ENCODE data around the gene NTN4. TPM values are rescaled to one million over a fixed set of nuclear protein-coding genes. Genes with fewer than 3 reads are reported as not detected.

Gene NTN4
- polyA plus RNA-seq, 1 donor (not counting 4 experiments of a cell fraction or from before 2014, with no cell fraction given) = 8.3 TPM

DNA sequence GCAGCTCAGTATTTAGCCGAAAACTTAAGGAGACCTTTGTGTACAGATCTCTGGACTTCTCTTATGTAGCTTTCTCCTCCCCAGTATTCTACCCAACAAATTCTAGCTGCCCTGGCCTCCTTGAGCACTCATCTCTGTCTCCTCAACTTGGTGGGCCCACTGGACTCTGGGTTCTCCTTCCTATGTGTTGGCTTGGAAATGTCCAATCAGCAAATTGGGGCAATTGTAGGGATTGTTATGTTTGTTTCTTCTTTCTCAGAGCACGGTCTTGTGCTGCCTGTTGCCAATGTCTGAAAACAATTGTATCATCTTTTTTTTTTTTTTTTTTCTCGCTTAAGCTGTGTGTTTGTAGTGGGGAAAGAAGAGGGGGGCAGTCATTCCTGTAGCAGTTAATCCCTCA lies 30.2 kb downstream of the NTN4 start:
- TF ChIP-seq EZH2 (IDR thresholded peaks at IDR 0.05; ENCODE audit: low read length) = no peak
- TF ChIP-seq, protein P1, sequence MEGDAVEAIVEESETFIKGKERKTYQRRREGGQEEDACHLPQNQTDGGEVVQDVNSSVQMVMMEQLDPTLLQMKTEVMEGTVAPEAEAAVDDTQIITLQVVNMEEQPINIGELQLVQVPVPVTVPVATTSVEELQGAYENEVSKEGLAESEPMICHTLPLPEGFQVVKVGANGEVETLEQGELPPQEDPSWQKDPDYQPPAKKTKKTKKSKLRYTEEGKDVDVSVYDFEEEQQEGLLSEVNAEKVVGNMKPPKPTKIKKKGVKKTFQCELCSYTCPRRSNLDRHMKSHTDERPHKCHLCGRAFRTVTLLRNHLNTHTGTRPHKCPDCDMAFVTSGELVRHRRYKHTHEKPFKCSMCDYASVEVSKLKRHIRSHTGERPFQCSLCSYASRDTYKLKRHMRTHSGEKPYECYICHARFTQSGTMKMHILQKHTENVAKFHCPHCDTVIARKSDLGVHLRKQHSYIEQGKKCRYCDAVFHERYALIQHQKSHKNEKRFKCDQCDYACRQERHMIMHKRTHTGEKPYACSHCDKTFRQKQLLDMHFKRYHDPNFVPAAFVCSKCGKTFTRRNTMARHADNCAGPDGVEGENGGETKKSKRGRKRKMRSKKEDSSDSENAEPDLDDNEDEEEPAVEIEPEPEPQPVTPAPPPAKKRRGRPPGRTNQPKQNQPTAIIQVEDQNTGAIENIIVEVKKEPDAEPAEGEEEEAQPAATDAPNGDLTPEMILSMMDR (optimal IDR thresholded peaks at IDR 0.05 in 1 of 3, IDR thresholded peaks at IDR 0.05 in 1 of 3, conservative IDR thresholded peaks at IDR 0.05 in 1 of 3; ENCODE audit: extremely low read depth in 1 of 3, insufficient read depth in 2 of 3, low read length in 3 of 3) = no peak
- Histone ChIP-seq H3K4me3 (ENCODE audit: control insufficient read depth in 2 of 3, extremely low read depth in 1 of 3, insufficient read depth in 2 of 3, low read depth in 1 of 3, low read length in 3 of 3) (no peak overlapping the region), H3K79me2 (ENCODE audit: control insufficient read depth, insufficient read depth, low read length) (no peaks in the 10 kb centered on the region), H3K9ac (ENCODE audit: control insufficient read depth, extremely low read depth, insufficient read depth, low read length) (no peak overlapping the region), H2AFZ (ENCODE audit: control insufficient read depth, low read length) (no peak overlapping the region), H3K4me2 (ENCODE audit: control insufficient read depth, extremely low read depth, insufficient read depth, low read depth, low read length) (no peak overlapping the region), H3K36me3 (ENCODE audit: control insufficient read depth in 2 of 2, extremely low read depth in 1 of 2, insufficient read depth in 2 of 2, low read length in 2 of 2) (no peaks in the 10 kb centered on the region), H3K27ac (ENCODE audit: control insufficient read depth, insufficient read depth, low read length) (no peak overlapping the region), H3K9me1 (ENCODE audit: control insufficient read depth, extremely low read depth, insufficient read depth, low read length) (no peaks in the 10 kb centered on the region), H3K9me3 (ENCODE audit: control insufficient read depth, low read depth, low read length) (no peaks in the 10 kb centered on the region), H3K27me3 (ENCODE audit: control insufficient read depth, extremely low read depth, insufficient read depth, low read length) (no peaks in the 10 kb centered on the region), H4K20me1 (ENCODE audit: control insufficient read depth, extremely low read depth, insufficient read depth, low read length) (no peaks in the 10 kb centered on the region), H3K4me1 (ENCODE audit: control insufficient read depth, extremely low read depth, insufficient read depth, low read length) (peaks cover 11% of the 10 kb centered on the region)
- dilution Hi-C loops (cut with MboI; ENCODE audit: extremely low pct_ligation_motif_present, low sequenced_read_pairs) = no loop called here
- DNase-seq (ENCODE audit: low read depth, low spot score) (no peak), FAIRE-seq (peak; percentile 26)

DNA sequence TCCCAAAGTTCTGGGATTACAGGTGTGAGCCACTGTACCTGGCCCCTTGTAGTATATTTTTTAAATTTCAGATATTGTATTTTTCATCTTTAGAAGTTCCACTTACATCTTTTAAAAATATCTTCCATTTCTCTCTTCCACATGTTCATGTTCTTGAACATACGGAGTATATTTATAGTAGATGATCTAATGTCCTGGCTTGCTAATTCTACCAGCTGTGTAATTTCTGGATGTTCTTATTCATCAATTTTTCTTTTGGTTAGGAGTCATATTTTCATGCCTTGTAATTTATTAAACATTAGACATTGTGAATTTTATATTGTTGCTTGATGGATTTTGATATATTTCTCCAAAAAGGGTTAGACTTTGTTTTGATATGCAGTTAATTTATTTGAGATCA lies 30.8 kb downstream of the NTN4 start:
- no peaks in the 10 kb centered on the region for H3K79me2 ChIP-seq (ENCODE audit: control insufficient read depth, insufficient read depth, low read length)

More for the DNA sequence above, 30.8 kb downstream of the NTN4 start:
- no peak for DNase-seq (ENCODE audit: low read depth, low spot score)
- H3K4me2 ChIP-seq (ENCODE audit: control insufficient read depth, extremely low read depth, insufficient read depth, low read depth, low read length) = no peak overlapping the region
- TF ChIP-seq EZH2 (IDR thresholded peaks at IDR 0.05; ENCODE audit: low read length) = no peak
- TF ChIP-seq, protein P1 (optimal IDR thresholded peaks at IDR 0.05 in 1 of 3, IDR thresholded peaks at IDR 0.05 in 1 of 3, conservative IDR thresholded peaks at IDR 0.05 in 1 of 3; ENCODE audit: extremely low read depth in 1 of 3, insufficient read depth in 2 of 3, low read length in 3 of 3) = no peak
- H3K27me3 ChIP-seq (ENCODE audit: control insufficient read depth, extremely low read depth, insufficient read depth, low read length) = no peaks in the 10 kb centered on the region
- H3K9me1 ChIP-seq (ENCODE audit: control insufficient read depth, extremely low read depth, insufficient read depth, low read length) = no peaks in the 10 kb centered on the region
- FAIRE-seq = no peak
- no peak overlapping the region for H2AFZ ChIP-seq (ENCODE audit: control insufficient read depth, low read length)
- H3K9me3 ChIP-seq (ENCODE audit: control insufficient read depth, low read depth, low read length) = no peaks in the 10 kb centered on the region
- H3K9ac ChIP-seq (ENCODE audit: control insufficient read depth, extremely low read depth, insufficient read depth, low read length) = no peak overlapping the region
- H3K27ac ChIP-seq (ENCODE audit: control insufficient read depth, insufficient read depth, low read length) = no peak overlapping the region
- peaks cover 11% of the 10 kb centered on the region for H3K4me1 ChIP-seq (ENCODE audit: control insufficient read depth, extremely low read depth, insufficient read depth, low read length)
- no peak overlapping the region for H3K4me3 ChIP-seq (ENCODE audit: control insufficient read depth in 2 of 3, extremely low read depth in 1 of 3, insufficient read depth in 2 of 3, low read depth in 1 of 3, low read length in 3 of 3)
- dilution Hi-C loops (cut with MboI; ENCODE audit: extremely low pct_ligation_motif_present, low sequenced_read_pairs) = no loop called here
- no peaks in the 10 kb centered on the region for H3K36me3 ChIP-seq (ENCODE audit: control insufficient read depth in 2 of 2, extremely low read depth in 1 of 2, insufficient read depth in 2 of 2, low read length in 2 of 2)
- no peaks in the 10 kb centered on the region for H4K20me1 ChIP-seq (ENCODE audit: control insufficient read depth, extremely low read depth, insufficient read depth, low read length)
